ENCODE measurements around the gene PLA2G1B. TPM values are rescaled to one million over a fixed set of nuclear protein-coding genes. Genes with fewer than 3 reads are reported as not detected.
A peak's percentile ranks its signal among the peaks of the same experiment; 100 is the strongest.

The PLA2G1B gene
- total and polyA plus RNA-seq, 2 of the 13 experiments (the other 11 are each of a cell fraction or from before 2014, with no cell fraction given), result 0.33 to 1.4 TPM

DNA sequence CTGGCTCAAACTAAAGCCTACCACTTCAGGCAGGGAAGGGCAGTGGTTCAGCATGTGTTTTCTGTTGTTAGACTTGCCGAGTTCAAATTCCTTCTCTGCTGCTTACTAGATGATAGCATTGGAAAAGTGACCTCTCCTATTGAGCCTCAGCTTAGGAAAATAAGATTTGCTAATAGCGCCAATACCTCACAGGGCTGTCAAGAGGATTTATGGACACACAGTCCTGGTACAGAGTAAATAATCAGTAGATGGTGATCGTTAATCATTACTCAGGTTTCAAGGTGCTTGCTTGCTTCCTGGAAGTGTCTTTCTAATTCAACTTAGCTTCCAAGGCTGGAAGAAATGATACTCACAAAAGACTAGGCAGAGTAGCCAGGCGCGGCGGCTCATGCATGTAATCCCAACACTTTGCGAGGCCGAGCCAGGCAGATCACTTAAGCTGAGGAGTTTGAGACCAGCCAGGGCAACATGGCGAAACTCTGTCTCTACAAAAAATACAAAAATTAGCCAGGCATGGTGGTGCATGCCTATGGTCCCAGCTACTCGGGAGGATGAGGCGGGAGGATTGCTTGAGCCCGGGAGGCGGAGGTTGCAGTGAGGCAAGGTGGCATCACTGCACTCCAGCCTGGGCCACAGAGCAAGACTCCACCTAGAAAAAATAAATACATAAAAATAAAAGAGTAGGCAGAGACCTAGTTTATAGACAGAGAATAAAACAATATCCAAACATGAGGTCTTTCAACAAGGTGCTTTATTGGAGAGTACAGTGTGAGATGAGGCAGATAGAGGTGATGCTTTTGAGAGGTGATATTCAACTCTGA lies 6.0 kb downstream of the PLA2G1B start (continued):
- TF ChIP-seq, protein P1, sequence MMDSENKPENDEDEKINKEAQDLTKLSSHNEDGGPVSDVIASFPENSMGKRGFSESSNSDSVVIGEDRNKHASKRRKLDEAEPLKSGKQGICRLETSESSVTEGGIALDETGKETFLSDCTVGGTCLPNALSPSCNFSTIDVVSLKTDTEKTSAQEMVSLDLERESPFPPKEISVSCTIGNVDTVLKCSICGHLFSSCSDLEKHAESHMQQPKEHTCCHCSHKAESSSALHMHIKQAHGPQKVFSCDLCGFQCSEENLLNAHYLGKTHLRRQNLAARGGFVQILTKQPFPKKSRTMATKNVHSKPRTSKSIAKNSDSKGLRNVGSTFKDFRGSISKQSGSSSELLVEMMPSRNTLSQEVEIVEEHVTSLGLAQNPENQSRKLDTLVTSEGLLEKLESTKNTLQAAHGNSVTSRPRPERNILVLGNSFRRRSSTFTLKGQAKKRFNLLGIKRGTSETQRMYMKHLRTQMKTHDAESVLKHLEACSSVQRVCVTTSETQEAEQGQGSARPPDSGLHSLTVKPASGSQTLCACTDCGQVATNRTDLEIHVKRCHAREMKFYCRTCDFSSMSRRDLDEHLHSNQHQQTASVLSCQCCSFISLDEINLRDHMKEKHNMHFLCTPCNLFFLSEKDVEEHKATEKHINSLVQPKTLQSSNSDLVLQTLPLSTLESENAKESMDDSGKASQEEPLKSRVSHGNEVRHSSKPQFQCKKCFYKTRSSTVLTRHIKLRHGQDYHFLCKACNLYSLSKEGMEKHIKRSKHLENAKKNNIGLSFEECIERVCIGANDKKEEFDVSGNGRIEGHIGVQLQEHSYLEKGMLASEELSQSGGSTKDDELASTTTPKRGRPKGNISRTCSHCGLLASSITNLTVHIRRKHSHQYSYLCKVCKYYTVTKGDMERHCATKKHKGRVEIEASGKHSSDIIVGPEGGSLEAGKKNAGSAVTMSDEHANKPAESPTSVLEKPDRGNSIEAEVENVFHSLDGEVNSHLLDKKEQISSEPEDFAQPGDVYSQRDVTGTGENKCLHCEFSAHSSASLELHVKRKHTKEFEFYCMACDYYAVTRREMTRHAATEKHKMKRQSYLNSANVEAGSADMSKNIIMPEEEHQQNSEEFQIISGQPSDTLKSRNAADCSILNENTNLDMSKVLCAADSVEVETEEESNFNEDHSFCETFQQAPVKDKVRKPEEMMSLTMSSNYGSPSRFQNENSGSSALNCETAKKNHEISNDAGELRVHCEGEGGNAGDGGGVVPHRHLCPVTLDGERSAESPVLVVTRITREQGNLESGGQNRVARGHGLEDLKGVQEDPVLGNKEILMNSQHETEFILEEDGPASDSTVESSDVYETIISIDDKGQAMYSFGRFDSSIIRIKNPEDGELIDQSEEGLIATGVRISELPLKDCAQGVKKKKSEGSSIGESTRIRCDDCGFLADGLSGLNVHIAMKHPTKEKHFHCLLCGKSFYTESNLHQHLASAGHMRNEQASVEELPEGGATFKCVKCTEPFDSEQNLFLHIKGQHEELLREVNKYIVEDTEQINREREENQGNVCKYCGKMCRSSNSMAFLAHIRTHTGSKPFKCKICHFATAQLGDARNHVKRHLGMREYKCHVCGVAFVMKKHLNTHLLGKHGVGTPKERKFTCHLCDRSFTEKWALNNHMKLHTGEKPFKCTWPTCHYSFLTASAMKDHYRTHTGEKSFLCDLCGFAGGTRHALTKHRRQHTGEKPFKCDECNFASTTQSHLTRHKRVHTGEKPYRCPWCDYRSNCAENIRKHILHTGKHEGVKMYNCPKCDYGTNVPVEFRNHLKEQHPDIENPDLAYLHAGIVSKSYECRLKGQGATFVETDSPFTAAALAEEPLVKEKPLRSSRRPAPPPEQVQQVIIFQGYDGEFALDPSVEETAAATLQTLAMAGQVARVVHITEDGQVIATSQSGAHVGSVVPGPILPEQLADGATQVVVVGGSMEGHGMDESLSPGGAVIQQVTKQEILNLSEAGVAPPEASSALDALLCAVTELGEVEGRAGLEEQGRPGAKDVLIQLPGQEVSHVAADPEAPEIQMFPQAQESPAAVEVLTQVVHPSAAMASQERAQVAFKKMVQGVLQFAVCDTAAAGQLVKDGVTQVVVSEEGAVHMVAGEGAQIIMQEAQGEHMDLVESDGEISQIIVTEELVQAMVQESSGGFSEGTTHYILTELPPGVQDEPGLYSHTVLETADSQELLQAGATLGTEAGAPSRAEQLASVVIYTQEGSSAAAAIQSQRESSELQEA (CRISPR knock-in tag; IDR thresholded peaks at IDR 0.05; ENCODE audit: not compliant biosample characterization), result no peak
- TF ChIP-seq, protein P2, sequence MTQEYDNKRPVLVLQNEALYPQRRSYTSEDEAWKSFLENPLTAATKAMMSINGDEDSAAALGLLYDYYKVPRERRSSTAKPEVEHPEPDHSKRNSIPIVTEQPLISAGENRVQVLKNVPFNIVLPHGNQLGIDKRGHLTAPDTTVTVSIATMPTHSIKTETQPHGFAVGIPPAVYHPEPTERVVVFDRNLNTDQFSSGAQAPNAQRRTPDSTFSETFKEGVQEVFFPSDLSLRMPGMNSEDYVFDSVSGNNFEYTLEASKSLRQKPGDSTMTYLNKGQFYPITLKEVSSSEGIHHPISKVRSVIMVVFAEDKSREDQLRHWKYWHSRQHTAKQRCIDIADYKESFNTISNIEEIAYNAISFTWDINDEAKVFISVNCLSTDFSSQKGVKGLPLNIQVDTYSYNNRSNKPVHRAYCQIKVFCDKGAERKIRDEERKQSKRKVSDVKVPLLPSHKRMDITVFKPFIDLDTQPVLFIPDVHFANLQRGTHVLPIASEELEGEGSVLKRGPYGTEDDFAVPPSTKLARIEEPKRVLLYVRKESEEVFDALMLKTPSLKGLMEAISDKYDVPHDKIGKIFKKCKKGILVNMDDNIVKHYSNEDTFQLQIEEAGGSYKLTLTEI (CRISPR knock-in tag; conservative IDR thresholded peaks at IDR 0.05), result no peak
- TF ChIP-seq ZNF782 (CRISPR knock-in tag; IDR thresholded peaks at IDR 0.05; ENCODE audit: borderline replicate concordance), result no peak
- no peak for TF ChIP-seq ZNF337 (CRISPR knock-in tag; IDR thresholded peaks at IDR 0.05; ENCODE audit: borderline replicate concordance, low read depth)
- TF ChIP-seq, protein P3, sequence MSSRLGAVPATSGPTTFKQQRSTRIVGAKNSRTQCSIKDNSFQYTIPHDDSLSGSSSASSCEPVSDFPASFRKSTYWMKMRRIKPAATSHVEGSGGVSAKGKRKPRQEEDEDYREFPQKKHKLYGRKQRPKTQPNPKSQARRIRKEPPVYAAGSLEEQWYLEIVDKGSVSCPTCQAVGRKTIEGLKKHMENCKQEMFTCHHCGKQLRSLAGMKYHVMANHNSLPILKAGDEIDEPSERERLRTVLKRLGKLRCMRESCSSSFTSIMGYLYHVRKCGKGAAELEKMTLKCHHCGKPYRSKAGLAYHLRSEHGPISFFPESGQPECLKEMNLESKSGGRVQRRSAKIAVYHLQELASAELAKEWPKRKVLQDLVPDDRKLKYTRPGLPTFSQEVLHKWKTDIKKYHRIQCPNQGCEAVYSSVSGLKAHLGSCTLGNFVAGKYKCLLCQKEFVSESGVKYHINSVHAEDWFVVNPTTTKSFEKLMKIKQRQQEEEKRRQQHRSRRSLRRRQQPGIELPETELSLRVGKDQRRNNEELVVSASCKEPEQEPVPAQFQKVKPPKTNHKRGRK (CRISPR knock-in tag; IDR thresholded peaks at IDR 0.05), result no peak
- TF ChIP-seq ZNF256 (CRISPR knock-in tag; conservative IDR thresholded peaks at IDR 0.05), result no peak
- no peak for TF ChIP-seq ZNF562 (CRISPR knock-in tag; IDR thresholded peaks at IDR 0.05; ENCODE audit: borderline replicate concordance)
- TF ChIP-seq ONECUT2 (CRISPR knock-in tag; IDR thresholded peaks at IDR 0.05), result no peak
- TF ChIP-seq NFKBIZ (CRISPR knock-in tag; IDR thresholded peaks at IDR 0.05), result no peak
- TF ChIP-seq CEBPB (IDR thresholded peaks at IDR 0.05; ENCODE audit: borderline replicate concordance, low read depth, low read length), result 0 out of 2 replicates have a peak, but pooled peaks have one; percentile 9
- no peak for TF ChIP-seq MTA3 (CRISPR knock-in tag; IDR thresholded peaks at IDR 0.05)
- TF ChIP-seq ZNF326 (CRISPR knock-in tag; IDR thresholded peaks at IDR 0.05; ENCODE audit: borderline replicate concordance), result no peak
